22Rv1 (cell line): ENCODE data around the gene ITIH2.
"Not testable (repeated sequence)": the region's sequence is repeated elsewhere in the genome, so short reads cannot be mapped to it uniquely, and the experiment has no call there.

Experiments
- H3K27ac ChIP-seq: fragments of 450-650 bp; 2 replicates; pipeline ENCODE4 v1.5.1; 2017
- CTCF ChIP-seq: fragments of 450-650 bp; IDR thresholded peaks from 2 replicates; pipeline ENCODE4 v1.5.1; 2017; ENCODE audit warnings: mild to moderate bottlenecking
- ZFX ChIP-seq: fragments of 450-650 bp; IDR thresholded peaks from 2 replicates; pipeline ENCODE4 v1.6.1; 2017; ENCODE audit warnings: antibody characterized with exemption, borderline replicate concordance

The ITIH2 gene

GRCh38 chr10:7718685-7719084 is 15.6 kb downstream of the ITIH2 start:
- H3K27ac ChIP-seq, result no peak overlapping the region
- TF ChIP-seq CTCF, result no peak
- TF ChIP-seq ZFX, result no peak

GRCh38 chr10:7720478-7720877 is 17.4 kb downstream of the ITIH2 start:
- no peak overlapping the region for H3K27ac ChIP-seq
- TF ChIP-seq CTCF (no peak), ZFX (no peak)

GRCh38 chr10:7722927-7723529 is 19.9 kb downstream of the ITIH2 start:
- H3K27ac ChIP-seq, result no peak overlapping the region
- TF ChIP-seq ZFX (no peak), CTCF (no peak)

GRCh38 chr10:7734821-7735220 is 31.7 kb downstream of the ITIH2 start:
- TF ChIP-seq CTCF (no peak), ZFX (no peak)
- no peak overlapping the region for H3K27ac ChIP-seq

GRCh38 chr10:7738536-7739407 is 35.7 kb downstream of the ITIH2 start:
- TF ChIP-seq ZFX, result no peak
- TF ChIP-seq CTCF, result no peak
- H3K27ac ChIP-seq, result no peak overlapping the region

GRCh38 chr10:7744307-7744706 is 41.2 kb downstream of the ITIH2 start:
- TF ChIP-seq ZFX (no peak), CTCF (no peak)
- no peak overlapping the region for H3K27ac ChIP-seq

GRCh38 chr10:7748637-7749036 is 45.5 kb downstream of the ITIH2 start:
- H3K27ac ChIP-seq, result not testable (repeated sequence)
